ENCODE measurements around the gene PDE6B. TPM values are rescaled to one million over a fixed set of nuclear protein-coding genes. Genes with fewer than 3 reads are reported as not detected.

PDE6B gene
- total and polyA plus RNA-seq, 10 donors, result 4.4 to 19.8 (median 11.8) TPM

DNA sequence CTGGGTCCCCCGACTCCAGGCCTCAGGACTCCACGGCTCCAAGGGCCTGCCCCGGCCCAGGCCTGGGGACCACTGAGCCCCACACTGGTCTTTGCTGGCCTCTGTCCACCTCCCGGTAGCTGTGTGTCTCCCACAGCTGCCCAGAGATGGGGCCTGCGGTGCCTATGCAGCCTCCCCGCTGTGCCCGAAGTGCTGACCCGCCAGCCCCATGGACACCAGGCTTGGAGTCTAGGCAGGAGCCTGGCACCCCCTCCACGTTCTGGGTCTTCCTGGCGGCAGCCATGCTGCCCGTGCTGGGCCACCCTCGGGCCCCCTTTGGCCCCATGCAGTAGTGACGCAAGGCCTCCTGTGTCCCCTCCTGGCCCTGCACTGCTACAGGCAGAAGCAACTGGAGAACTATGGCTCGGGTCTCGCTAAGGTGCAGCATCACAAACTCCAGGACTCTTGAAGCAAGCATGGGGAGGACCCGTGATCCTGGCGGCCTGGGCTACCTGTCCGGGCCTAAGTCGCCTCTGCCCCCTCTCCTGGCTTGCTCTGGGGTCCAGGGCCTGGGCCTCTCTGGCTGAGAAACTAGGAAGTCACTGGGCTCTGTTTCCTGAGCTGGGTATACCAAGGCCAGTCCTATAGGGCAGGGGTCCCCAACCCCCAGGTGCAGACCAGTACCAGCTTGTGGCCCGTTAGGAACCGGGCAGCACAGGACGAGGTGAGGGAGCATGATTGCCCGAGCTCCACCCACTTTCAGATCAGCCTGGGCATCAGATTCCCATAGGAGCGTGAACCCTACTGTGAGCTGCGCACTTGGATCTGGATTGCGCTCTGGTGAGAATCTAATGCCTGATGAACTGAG lies 49.9 kb downstream of the PDE6B start:
- intact Hi-C loops (cut with DNase I; ENCODE audit: low total_unique reads), result no loop called here
- WGBS, 5 donors, result 59 to 67% (median 59%) methylated on average over 20 to 26 of the region's 26 CpGs
- Histone ChIP-seq H3K9me3 (no peaks in the 10 kb centered on the region), H3K36me3 (peaks cover 0 to 29% (median 26%) of the 10 kb centered on the region in 6 donors), H3K4me3 (peak overlapping the region; percentile 55 to 89 (median 81)), H3K4me1 (peaks cover 20 to 50% (median 41%) of the 10 kb centered on the region in 6 donors), H3K27me3 (replicated peaks in 1 of 7) (no peaks in the 10 kb centered on the region), H3K27ac (peak overlapping the region; percentile 93 to 99 (median 97))
- peak; percentile 90 for DNase-seq
- TF ChIP-seq POLR2A (IDR thresholded peaks at IDR 0.05), result no peak
- TF ChIP-seq, protein P1, sequence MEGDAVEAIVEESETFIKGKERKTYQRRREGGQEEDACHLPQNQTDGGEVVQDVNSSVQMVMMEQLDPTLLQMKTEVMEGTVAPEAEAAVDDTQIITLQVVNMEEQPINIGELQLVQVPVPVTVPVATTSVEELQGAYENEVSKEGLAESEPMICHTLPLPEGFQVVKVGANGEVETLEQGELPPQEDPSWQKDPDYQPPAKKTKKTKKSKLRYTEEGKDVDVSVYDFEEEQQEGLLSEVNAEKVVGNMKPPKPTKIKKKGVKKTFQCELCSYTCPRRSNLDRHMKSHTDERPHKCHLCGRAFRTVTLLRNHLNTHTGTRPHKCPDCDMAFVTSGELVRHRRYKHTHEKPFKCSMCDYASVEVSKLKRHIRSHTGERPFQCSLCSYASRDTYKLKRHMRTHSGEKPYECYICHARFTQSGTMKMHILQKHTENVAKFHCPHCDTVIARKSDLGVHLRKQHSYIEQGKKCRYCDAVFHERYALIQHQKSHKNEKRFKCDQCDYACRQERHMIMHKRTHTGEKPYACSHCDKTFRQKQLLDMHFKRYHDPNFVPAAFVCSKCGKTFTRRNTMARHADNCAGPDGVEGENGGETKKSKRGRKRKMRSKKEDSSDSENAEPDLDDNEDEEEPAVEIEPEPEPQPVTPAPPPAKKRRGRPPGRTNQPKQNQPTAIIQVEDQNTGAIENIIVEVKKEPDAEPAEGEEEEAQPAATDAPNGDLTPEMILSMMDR (IDR thresholded peaks at IDR 0.05 in 8 of 11, conservative IDR thresholded peaks at IDR 0.05 in 3 of 11), result peak in 1 of 11 experiments; percentile 10

DNA sequence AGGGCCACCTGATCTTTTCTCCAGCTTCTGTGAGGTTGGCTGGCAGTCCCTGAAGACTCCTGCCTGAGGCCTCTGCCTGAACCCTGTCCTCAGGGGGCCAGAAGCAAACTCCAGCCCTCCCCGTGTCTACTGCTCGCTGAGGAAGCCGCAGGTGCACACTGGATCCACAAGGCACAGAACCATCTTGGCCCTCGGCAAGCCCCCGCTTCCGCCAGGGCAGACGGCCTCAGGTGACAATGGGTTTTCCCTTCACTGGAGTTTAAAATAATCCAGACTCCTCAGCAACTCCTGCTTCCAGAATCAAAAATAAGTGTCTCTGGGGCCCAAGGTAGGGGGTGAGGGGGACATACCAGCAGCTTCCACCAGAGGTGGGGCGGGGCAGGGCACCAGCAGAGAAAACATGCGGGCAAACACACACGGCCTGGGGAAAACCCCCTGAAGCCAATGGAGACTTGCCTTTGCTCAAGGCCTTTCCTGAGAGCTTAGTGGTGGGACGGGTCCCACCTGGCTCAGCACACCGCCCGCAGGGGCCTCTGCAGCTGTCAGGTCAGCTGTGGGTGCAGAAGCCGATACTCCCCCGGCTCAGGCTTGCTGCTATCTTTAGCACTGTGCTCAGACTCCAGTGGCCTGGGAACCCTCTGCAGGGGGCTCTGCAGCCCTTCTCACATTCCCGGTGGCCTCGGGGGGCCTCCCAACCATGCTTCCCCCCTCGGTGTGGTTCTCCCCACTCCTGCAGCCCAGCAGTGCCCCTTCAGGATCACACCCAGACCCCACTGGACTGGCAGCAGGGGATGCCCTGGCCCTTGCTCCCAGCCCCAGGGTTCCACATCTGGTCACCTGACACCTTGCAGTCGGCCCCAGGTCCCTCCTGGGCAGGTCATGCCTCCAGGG lies 50.9 kb downstream of the PDE6B start:
- peak overlapping the region in 1 of 8 donors; percentile 85 for H3K4me3 ChIP-seq
- TF ChIP-seq POLR2AphosphoS5 (IDR thresholded peaks at IDR 0.05), result peak in 2 of 3 donors; percentile 11 to 37
- TF ChIP-seq, protein P1 (IDR thresholded peaks at IDR 0.05 in 8 of 11, conservative IDR thresholded peaks at IDR 0.05 in 3 of 11), result no peak
- H3K4me1 ChIP-seq, result peaks cover 24 to 60% (median 50%) of the 10 kb centered on the region in 6 donors
- peaks cover 0 to 20% (median 17%) of the 10 kb centered on the region in 6 donors for H3K36me3 ChIP-seq
- no peaks in the 10 kb centered on the region for H3K9me3 ChIP-seq
- intact Hi-C loops (cut with DNase I; ENCODE audit: low total_unique reads), result no loop called here
- H3K27ac ChIP-seq, result peak overlapping the region in 3 of 8 donors; percentile 21 to 98 (median 96)
- no peaks in the 10 kb centered on the region for H3K27me3 ChIP-seq (replicated peaks in 1 of 7)
- 63 to 79% (median 68%) methylated on average over 10 to 19 of the region's 19 CpGs for WGBS, 5 donors
- DNase-seq, result peak; percentile 80

DNA sequence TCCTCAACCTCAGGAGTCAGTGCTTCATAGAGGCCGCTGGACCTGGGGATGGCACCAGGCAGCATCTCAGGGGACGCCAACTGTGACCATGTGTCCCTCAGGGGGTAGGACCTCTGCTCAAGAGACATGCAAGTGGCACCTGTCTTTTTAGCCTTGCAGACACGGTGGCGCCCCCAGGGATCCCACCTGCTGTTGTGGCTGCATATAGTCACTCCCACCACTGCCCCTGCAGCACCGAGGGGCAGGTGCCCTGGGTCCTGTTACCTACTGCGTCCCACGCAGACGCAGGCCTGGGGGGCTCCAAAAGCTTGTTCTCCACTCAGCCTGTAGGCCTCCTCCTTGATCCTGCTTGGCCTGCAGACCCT lies 51.5 kb downstream of the PDE6B start:
- H3K36me3 ChIP-seq, result peaks cover 0 to 13% (median 11%) of the 10 kb centered on the region in 6 donors
- H3K4me1 ChIP-seq, result peaks cover 24 to 63% (median 53%) of the 10 kb centered on the region in 6 donors
- peak overlapping the region in 1 of 8 donors; percentile 98 for H3K27ac ChIP-seq
- H3K27me3 ChIP-seq (replicated peaks in 1 of 7), result no peaks in the 10 kb centered on the region
- 73 to 83% (median 80%) methylated on average over 1 to 8 of the region's 8 CpGs for WGBS, 5 donors
- no peak for DNase-seq
- intact Hi-C loops (cut with DNase I; ENCODE audit: low total_unique reads), result no loop called here
- H3K9me3 ChIP-seq, result no peaks in the 10 kb centered on the region
- TF ChIP-seq POLR2A (IDR thresholded peaks at IDR 0.05), result no peak
- no peak for TF ChIP-seq POLR2AphosphoS5 (IDR thresholded peaks at IDR 0.05)
- TF ChIP-seq, protein P1 (IDR thresholded peaks at IDR 0.05 in 8 of 11, conservative IDR thresholded peaks at IDR 0.05 in 3 of 11), result no peak
- no peak overlapping the region for H3K4me3 ChIP-seq
